Brain microvascular endothelial cell (primary cell): ENCODE results near the gene CHST15.
A peak's percentile ranks its signal among the peaks of the same experiment; 100 is the strongest.

ENCODE experiments used
- DNase-seq: peaks from one replicate; pipeline ENCODE4 v3.0.0-alpha.2; 2020
- H3K27ac ChIP-seq: fragments of 250-450 bp; sonication (Bioruptor Pico); 2 replicates; pipeline ENCODE4 v1.5.1; 2020; ENCODE audit warnings: mild to moderate bottlenecking, moderate library complexity
- H3K27me3 ChIP-seq: fragments of 250-450 bp; sonication (Bioruptor Pico); replicated peaks from 2 replicates; pipeline ENCODE4 v1.5.1; 2020; ENCODE audit warnings: mild to moderate bottlenecking
- H3K36me3 ChIP-seq: fragments of 250-450 bp; sonication (Bioruptor Pico); replicated peaks from 2 replicates; pipeline ENCODE4 v1.5.1; 2020; ENCODE audit warnings: mild to moderate bottlenecking
- H3K4me3 ChIP-seq: 2 replicates; pipeline ENCODE4 v1.5.1; 2011; ENCODE audit warnings: low read depth, mild to moderate bottlenecking, control low read depth, low read length, moderate library complexity
- CTCF ChIP-seq: IDR thresholded peaks from 2 replicates; pipeline ENCODE4 v1.5.1; 2011; ENCODE audit warnings: low read depth, mild to moderate bottlenecking, moderate library complexity, low read length, control low read depth, inconsistent platforms; ENCODE audit errors: missing control alignments
- in situ Hi-C: cut with HindIII; loops from 2 replicates; pipeline ENCODE4 v1.10.0; 2017; ENCODE audit warnings: low sequenced_read_pairs, low pct_ligation_motif_present

Gene CHST15

GRCh38 chr10:124003481-124003870 is 89.9 kb downstream of the CHST15 start:
- no peak overlapping the region for H3K27ac ChIP-seq
- in situ Hi-C loops, result no loop called here
- DNase-seq, result no peak
- no peak for TF ChIP-seq CTCF
- H3K27me3 ChIP-seq, result no peaks in the 10 kb centered on the region
- no peaks in the 10 kb centered on the region for H3K36me3 ChIP-seq
- H3K4me3 ChIP-seq, result no peak overlapping the region

GRCh38 chr10:124003070-124003419 is 90.4 kb downstream of the CHST15 start:
- no peaks in the 10 kb centered on the region for H3K36me3 ChIP-seq
- TF ChIP-seq CTCF, result no peak
- DNase-seq, result no peak
- H3K4me3 ChIP-seq, result no peak overlapping the region
- in situ Hi-C loops, result no loop called here
- H3K27me3 ChIP-seq, result no peaks in the 10 kb centered on the region
- no peak overlapping the region for H3K27ac ChIP-seq

- no peak overlapping the region for H3K27ac ChIP-seq
- H3K27me3 ChIP-seq, result no peaks in the 10 kb centered on the region
- DNase-seq, result no peak
- H3K4me3 ChIP-seq, result no peak overlapping the region
- in situ Hi-C loops, result no loop called here
- no peaks in the 10 kb centered on the region for H3K36me3 ChIP-seq
- no peak for TF ChIP-seq CTCF
These were observed 90.9 kb downstream of the CHST15 start for GRCh38 chr10:124002391-124003069.

- no peak overlapping the region for H3K27ac ChIP-seq
- in situ Hi-C loops, result no loop called here
- H3K4me3 ChIP-seq, result no peak overlapping the region
- no peak for DNase-seq
- H3K36me3 ChIP-seq, result no peaks in the 10 kb centered on the region
- H3K27me3 ChIP-seq, result no peaks in the 10 kb centered on the region
- TF ChIP-seq CTCF, result no peak
These were observed 91.8 kb downstream of the CHST15 start for GRCh38 chr10:124001391-124002148.

- no peak overlapping the region for H3K27ac ChIP-seq
- no peak overlapping the region for H3K4me3 ChIP-seq
- peak; percentile 18 for DNase-seq
- in situ Hi-C loops, result no loop called here
- H3K36me3 ChIP-seq, result no peaks in the 10 kb centered on the region
- no peaks in the 10 kb centered on the region for H3K27me3 ChIP-seq
- TF ChIP-seq CTCF, result no peak
These were observed 92.6 kb downstream of the CHST15 start for GRCh38 chr10:124000792-124001201.
